ENCODE data around the gene HPGD.
A peak's percentile ranks its signal among the peaks of the same experiment; 100 is the strongest.

Gene HPGD

DNA sequence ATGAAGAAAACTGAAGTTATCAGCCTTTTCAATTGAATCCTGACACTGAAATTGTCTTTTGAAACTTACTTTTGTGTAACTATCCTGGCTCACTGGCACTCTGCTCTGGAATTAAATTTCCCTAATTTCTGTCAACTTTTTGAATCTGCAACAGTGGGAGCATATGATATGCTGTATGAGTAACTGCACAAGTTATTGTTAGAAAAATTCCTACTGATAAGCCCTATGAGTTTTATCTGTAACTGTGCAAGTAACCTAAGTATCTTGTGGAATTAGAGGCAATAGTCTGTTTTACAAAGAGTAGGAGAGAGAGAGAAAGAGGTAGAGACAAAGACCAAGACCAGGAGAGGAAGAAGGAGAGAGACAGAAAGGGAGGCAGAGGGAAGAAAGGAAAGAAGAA is 9.2 kb upstream of the HPGD start:
- DNase-seq (ENCODE audit: low spot score): no peak
- no peak overlapping the region for H3K27ac ChIP-seq
- H3K4me3 ChIP-seq: no peak overlapping the region
- no peak for TF ChIP-seq CTCF (IDR thresholded peaks at IDR 0.05)

DNA sequence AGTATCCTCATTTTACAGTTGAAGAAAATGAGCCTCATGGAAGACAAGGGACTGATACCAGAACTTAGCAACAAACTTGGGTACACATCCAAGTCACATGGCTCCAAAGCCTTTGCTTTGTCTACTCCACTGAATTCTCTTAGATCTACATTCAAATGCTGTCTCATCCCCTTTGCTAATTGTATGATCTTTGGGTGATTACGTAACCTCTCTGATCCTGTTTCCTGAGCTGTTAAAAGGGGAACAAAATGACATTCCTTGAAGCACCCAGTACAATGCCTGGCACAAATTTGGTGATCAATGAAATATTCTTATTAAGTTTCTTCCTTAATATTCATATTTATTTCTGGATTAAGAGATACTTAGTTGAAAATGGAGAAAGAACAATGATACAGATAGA is 5.9 kb upstream of the HPGD start:
- no peak overlapping the region for H3K4me3 ChIP-seq
- no peak for DNase-seq (ENCODE audit: low spot score)
- H3K27ac ChIP-seq: no peak overlapping the region
- no peak for TF ChIP-seq CTCF (IDR thresholded peaks at IDR 0.05)

GRCh38 chr4:174526731-174527130 is 4.4 kb upstream of the HPGD start:
- H3K4me3 ChIP-seq: no peak overlapping the region
- TF ChIP-seq CTCF (IDR thresholded peaks at IDR 0.05): no peak
- H3K27ac ChIP-seq: no peak overlapping the region

GRCh38 chr4:174524242-174524641 is 2.0 kb upstream of the HPGD start:
- TF ChIP-seq CTCF (IDR thresholded peaks at IDR 0.05): no peak
- DNase-seq (ENCODE audit: low spot score): no peak
- Histone ChIP-seq H3K27ac (no peak overlapping the region), H3K4me3 (no peak overlapping the region)

More at GRCh38 chr4:174526731-174527130, 4.4 kb upstream of the HPGD start:
- DNase-seq (ENCODE audit: low spot score): no peak

- H3K4me3 ChIP-seq: peak overlapping the region; percentile 75
- H3K27ac ChIP-seq: no peak overlapping the region
- no peak for TF ChIP-seq CTCF (IDR thresholded peaks at IDR 0.05)
- no peak for DNase-seq (ENCODE audit: low spot score)
These were observed 871 bp upstream of the HPGD start for GRCh38 chr4:174523025-174523693.

- no peak for TF ChIP-seq CTCF (IDR thresholded peaks at IDR 0.05)
- Histone ChIP-seq H3K27ac (peak overlapping the region in 1 of 2 donors; percentile 42), H3K4me3 (peak overlapping the region; percentile 75)
- DNase-seq (ENCODE audit: low spot score): no peak
These were observed 497 bp downstream of the HPGD start for GRCh38 chr4:174521800-174522182.

GRCh38 chr4:174520660-174521059 is 1.6 kb downstream of the HPGD start:
- TF ChIP-seq CTCF (IDR thresholded peaks at IDR 0.05): no peak
- Histone ChIP-seq H3K27ac (no peak overlapping the region), H3K4me3 (no peak overlapping the region)

More at GRCh38 chr4:174520660-174521059, 1.6 kb downstream of the HPGD start:
- no peak for DNase-seq (ENCODE audit: low spot score)
